OCI-LY1 (cell line): ENCODE results near the gene GPR183.
A peak's percentile ranks its signal among the peaks of the same experiment; 100 is the strongest.

Experiments
- H2AFZ ChIP-seq: fragments of 200-600 bp; sonication (generic), shearing (Covaris generic); 2 replicates; pipeline ENCODE4 v1.6.0; 2014; ENCODE audit warnings: antibody characterized with exemption, mild to moderate bottlenecking, low read length
- H3F3A ChIP-seq: fragments of 200-600 bp; sonication (generic), shearing (Covaris generic); 2 replicates; pipeline ENCODE4 v1.6.0; 2014; ENCODE audit warnings: mild to moderate bottlenecking, antibody characterized with exemption, low read length, moderate library complexity; ENCODE audit not compliant: insufficient read depth
- H3K27ac ChIP-seq: fragments of 200-600 bp; sonication (generic); 2 replicates; pipeline ENCODE4 v1.5.1; 2014; ENCODE audit warnings: low read length, mixed run types, mild to moderate bottlenecking, low read depth; ENCODE audit not compliant: poor library complexity, severe bottlenecking
- H3K27me3 ChIP-seq: fragments of 200-600 bp; sonication (generic); 2 replicates; pipeline ENCODE4 v1.6.0; 2014; ENCODE audit warnings: antibody characterized with exemption, mild to moderate bottlenecking, low read length, moderate library complexity; ENCODE audit not compliant: insufficient read depth
- H3K36me3 ChIP-seq: fragments of 200-600 bp; sonication (generic); 2 replicates; pipeline ENCODE4 v1.6.1; 2014; ENCODE audit warnings: mild to moderate bottlenecking, antibody characterized with exemption, low read length, moderate library complexity, mixed read lengths; ENCODE audit not compliant: insufficient read depth
- H3K4me1 ChIP-seq: fragments of 200-600 bp; sonication (generic); 2 replicates; pipeline ENCODE4 v1.5.1; 2014; ENCODE audit warnings: mild to moderate bottlenecking, low read length, moderate library complexity; ENCODE audit not compliant: insufficient read depth, severe bottlenecking
- H3K4me2 ChIP-seq: fragments of 200-600 bp; sonication (generic), shearing (Covaris generic); 2 replicates; pipeline ENCODE4 v1.6.1; 2014; ENCODE audit warnings: low read length
- H3K4me3 ChIP-seq: fragments of 200-600 bp; sonication (generic); 2 replicates; pipeline ENCODE4 v1.5.1; 2014; ENCODE audit warnings: low read length, low read depth, mild to moderate bottlenecking, mixed read lengths; ENCODE audit not compliant: poor library complexity, severe bottlenecking
- H3K79me2 ChIP-seq: fragments of 200-600 bp; shearing (Covaris generic); 2 replicates; pipeline ENCODE4 v1.6.1; 2016; ENCODE audit warnings: mixed run types, low read length, mixed read lengths; ENCODE audit not compliant: insufficient read depth
- H3K9ac ChIP-seq: fragments of 200-600 bp; sonication (generic), shearing (Covaris generic); 2 replicates; pipeline ENCODE4 v1.6.1; 2014; ENCODE audit warnings: mild to moderate bottlenecking, low read length, mixed read lengths
- H3K9me2 ChIP-seq: fragments of 200-600 bp; sonication (generic), shearing (Covaris generic); 2 replicates; pipeline ENCODE4 v1.6.1; 2014; ENCODE audit warnings: low read depth, mild to moderate bottlenecking, low read length, mixed read lengths
- H3K9me3 ChIP-seq: fragments of 200-600 bp; shearing (Covaris generic); 2 replicates; pipeline ENCODE4 v1.6.1; 2014; ENCODE audit warnings: low read length, mixed read lengths
- H4K20me1 ChIP-seq: fragments of 200-600 bp; sonication (generic), shearing (Covaris generic); 2 replicates; pipeline ENCODE4 v1.6.0; 2016; ENCODE audit warnings: mild to moderate bottlenecking, low read length; ENCODE audit not compliant: insufficient read depth
- EZH2 ChIP-seq: fragments of 200-600 bp; sonication (generic), shearing (Covaris generic); IDR thresholded peaks from 2 replicates; pipeline ENCODE4 v1.8.0; 2017; ENCODE audit warnings: borderline replicate concordance, mixed run types, mild to moderate bottlenecking, antibody characterized with exemption, low read length, moderate library complexity, mixed read lengths
- TF ChIP-seq, protein P1 (sequence below): fragments of 200-600 bp; sonication (generic), shearing (Covaris generic); IDR thresholded peaks from 2 replicates; pipeline ENCODE4 v1.5.1; 2017; ENCODE audit warnings: mild to moderate bottlenecking, antibody characterized with exemption, low read length, moderate library complexity, mixed read lengths

The GPR183 gene

GRCh38 chr13:99320693-99321481, 13.7 kb upstream of the GPR183 start:
- peak overlapping the region; percentile 96 for H3K27ac ChIP-seq
- no peaks in the 10 kb centered on the region for H3K36me3 ChIP-seq
- TF ChIP-seq, protein P1, sequence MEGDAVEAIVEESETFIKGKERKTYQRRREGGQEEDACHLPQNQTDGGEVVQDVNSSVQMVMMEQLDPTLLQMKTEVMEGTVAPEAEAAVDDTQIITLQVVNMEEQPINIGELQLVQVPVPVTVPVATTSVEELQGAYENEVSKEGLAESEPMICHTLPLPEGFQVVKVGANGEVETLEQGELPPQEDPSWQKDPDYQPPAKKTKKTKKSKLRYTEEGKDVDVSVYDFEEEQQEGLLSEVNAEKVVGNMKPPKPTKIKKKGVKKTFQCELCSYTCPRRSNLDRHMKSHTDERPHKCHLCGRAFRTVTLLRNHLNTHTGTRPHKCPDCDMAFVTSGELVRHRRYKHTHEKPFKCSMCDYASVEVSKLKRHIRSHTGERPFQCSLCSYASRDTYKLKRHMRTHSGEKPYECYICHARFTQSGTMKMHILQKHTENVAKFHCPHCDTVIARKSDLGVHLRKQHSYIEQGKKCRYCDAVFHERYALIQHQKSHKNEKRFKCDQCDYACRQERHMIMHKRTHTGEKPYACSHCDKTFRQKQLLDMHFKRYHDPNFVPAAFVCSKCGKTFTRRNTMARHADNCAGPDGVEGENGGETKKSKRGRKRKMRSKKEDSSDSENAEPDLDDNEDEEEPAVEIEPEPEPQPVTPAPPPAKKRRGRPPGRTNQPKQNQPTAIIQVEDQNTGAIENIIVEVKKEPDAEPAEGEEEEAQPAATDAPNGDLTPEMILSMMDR = no peak
- no peak for TF ChIP-seq EZH2
- H4K20me1 ChIP-seq = no peaks in the 10 kb centered on the region
- H3K4me2 ChIP-seq = peak overlapping the region; percentile 24; the same call in 1 of the 2 replicates
- peak overlapping the region; percentile 4; the same call in 1 of the 2 replicates for H3K9ac ChIP-seq
- H3K4me1 ChIP-seq = peaks cover 96% of the 10 kb centered on the region
- no peaks in the 10 kb centered on the region for H3K9me3 ChIP-seq
- H3K9me2 ChIP-seq = no peaks in the 10 kb centered on the region
- H3F3A ChIP-seq = peaks cover 25% of the 10 kb centered on the region
- H3K27me3 ChIP-seq = no peaks in the 10 kb centered on the region
- no peak overlapping the region for H3K4me3 ChIP-seq
- no peak overlapping the region for H2AFZ ChIP-seq
- no peaks in the 10 kb centered on the region for H3K79me2 ChIP-seq

- no peaks in the 10 kb centered on the region for H4K20me1 ChIP-seq
- no peaks in the 10 kb centered on the region for H3K9me3 ChIP-seq
- H3K4me2 ChIP-seq = peak overlapping the region; percentile 3; the same call in 1 of the 2 replicates
- no peaks in the 10 kb centered on the region for H3K9me2 ChIP-seq
- H3K4me3 ChIP-seq = no peak overlapping the region
- no peak for TF ChIP-seq EZH2
- TF ChIP-seq, protein P1 = no peak
- 0 out of 2 replicates have a peak, but pooled peaks cover 4% of the 10 kb centered on the region for H3K36me3 ChIP-seq
- H3K9ac ChIP-seq = peak overlapping the region; percentile 27; the same call in 1 of the 2 replicates
- no peak overlapping the region for H2AFZ ChIP-seq
- peak overlapping the region; percentile 96 for H3K27ac ChIP-seq
- H3K79me2 ChIP-seq = no peaks in the 10 kb centered on the region
- H3K27me3 ChIP-seq = no peaks in the 10 kb centered on the region
- peaks cover 10% of the 10 kb centered on the region for H3F3A ChIP-seq
- H3K4me1 ChIP-seq = peaks cover 86% of the 10 kb centered on the region
Observed at GRCh38 chr13:99316657-99317256, 9.6 kb upstream of the GPR183 start.

DNA sequence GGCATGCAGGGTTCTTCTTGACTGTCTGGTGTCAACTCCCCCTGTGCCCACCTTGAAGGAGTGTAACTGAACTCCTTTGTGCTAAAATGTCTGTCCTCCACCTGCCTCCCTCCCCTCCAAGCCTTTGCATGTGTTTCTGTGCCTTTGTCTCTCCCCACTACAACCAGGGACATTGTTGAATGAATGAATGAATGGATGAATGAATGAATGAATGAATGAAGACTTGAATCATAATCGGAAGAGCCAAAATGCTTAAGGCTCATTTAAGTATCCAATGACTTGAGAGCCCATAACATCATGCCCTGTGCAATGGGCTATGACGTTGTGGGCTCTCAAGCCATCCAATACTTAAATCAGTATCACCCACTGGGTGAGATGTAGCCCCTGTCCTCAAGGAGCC, 9.0 kb upstream of the GPR183 start:
- Histone ChIP-seq H2AFZ (no peak overlapping the region), H3K4me2 (no peak overlapping the region), H3K4me1 (peaks cover 86% of the 10 kb centered on the region), H3K9me2 (no peaks in the 10 kb centered on the region), H3K4me3 (no peak overlapping the region), H3F3A (peaks cover 8% of the 10 kb centered on the region), H3K79me2 (no peaks in the 10 kb centered on the region), H3K9ac (no peak overlapping the region), H3K9me3 (no peaks in the 10 kb centered on the region), H3K36me3 (0 out of 2 replicates have a peak, but pooled peaks cover 4% of the 10 kb centered on the region), H3K27ac (peak overlapping the region; percentile 96), H4K20me1 (no peaks in the 10 kb centered on the region), H3K27me3 (no peaks in the 10 kb centered on the region)
- TF ChIP-seq, protein P1 = no peak
- no peak for TF ChIP-seq EZH2
